GM12865 (cell line): ENCODE results near the gene NRDE2.
"Not testable (repeated sequence)": the region's sequence is repeated elsewhere in the genome, so short reads cannot be mapped to it uniquely, and the experiment has no call there.

ENCODE experiments used
- DNase-seq: peaks from one replicate; pipeline ENCODE4 v3.0.0; 2010; ENCODE audit warnings: low read depth
- H3K4me3 ChIP-seq: 2 replicates; pipeline ENCODE4 v1.5.1; 2011; ENCODE audit warnings: mild to moderate bottlenecking, low read depth, low read length, control low read depth
- TF ChIP-seq, protein P1 (sequence below): IDR thresholded peaks from 2 replicates; pipeline ENCODE4 v1.5.1; 2011; ENCODE audit warnings: low read length, control low read depth, low read depth, inconsistent platforms; ENCODE audit not compliant: insufficient read depth; ENCODE audit errors: missing control alignments

NRDE2 gene

DNA sequence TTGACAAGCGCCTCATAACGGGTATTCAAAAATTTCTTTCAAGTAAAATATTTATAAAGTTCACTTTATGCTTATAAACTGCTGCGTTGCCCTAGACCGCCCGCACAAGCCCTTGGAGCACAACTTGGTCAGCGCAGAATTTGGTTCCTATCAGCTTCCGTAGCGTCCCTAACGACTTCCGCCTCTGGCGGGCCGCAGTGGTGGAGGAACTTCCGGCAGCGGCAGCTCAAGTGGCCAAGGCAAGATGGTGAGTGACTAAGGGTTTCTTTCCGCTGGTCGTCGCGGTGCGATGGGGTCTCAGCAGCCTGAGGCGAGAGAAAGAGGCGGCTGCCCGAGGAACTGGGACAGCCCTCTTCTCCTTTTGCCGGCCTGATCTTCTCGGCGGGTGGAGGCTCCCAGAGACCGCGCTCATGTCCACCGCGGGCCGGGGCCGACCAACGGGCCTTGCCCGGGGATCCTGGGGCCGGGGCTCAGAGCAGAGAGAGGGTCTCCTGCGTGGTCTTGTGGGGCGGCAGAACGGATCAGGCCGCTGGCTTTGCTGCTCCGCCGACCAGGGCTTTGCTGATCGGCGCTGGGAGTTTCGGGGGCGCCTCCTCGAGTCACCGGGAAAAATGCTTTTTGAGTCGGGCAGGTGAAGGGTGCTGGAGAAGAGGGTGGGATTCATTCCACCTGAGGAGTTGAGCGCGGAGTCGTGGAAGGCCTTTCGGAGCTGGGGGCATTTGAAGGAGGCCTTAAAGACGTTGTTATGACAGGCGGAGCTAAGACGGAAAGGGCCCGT lies 75.2 kb downstream of the NRDE2 start, which contains the start of gene PSMC1:
Gene PSMC1 (plus strand): TSS at position 200 of the 778 bp plus-strand sequence. CDS start 45 bp downstream, at position 245.
- TF ChIP-seq, protein P1, sequence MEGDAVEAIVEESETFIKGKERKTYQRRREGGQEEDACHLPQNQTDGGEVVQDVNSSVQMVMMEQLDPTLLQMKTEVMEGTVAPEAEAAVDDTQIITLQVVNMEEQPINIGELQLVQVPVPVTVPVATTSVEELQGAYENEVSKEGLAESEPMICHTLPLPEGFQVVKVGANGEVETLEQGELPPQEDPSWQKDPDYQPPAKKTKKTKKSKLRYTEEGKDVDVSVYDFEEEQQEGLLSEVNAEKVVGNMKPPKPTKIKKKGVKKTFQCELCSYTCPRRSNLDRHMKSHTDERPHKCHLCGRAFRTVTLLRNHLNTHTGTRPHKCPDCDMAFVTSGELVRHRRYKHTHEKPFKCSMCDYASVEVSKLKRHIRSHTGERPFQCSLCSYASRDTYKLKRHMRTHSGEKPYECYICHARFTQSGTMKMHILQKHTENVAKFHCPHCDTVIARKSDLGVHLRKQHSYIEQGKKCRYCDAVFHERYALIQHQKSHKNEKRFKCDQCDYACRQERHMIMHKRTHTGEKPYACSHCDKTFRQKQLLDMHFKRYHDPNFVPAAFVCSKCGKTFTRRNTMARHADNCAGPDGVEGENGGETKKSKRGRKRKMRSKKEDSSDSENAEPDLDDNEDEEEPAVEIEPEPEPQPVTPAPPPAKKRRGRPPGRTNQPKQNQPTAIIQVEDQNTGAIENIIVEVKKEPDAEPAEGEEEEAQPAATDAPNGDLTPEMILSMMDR: no peak
- peak within 1 kb of the TSS; percentile 88 for H3K4me3 ChIP-seq
- peak; percentile 96 for DNase-seq

DNA sequence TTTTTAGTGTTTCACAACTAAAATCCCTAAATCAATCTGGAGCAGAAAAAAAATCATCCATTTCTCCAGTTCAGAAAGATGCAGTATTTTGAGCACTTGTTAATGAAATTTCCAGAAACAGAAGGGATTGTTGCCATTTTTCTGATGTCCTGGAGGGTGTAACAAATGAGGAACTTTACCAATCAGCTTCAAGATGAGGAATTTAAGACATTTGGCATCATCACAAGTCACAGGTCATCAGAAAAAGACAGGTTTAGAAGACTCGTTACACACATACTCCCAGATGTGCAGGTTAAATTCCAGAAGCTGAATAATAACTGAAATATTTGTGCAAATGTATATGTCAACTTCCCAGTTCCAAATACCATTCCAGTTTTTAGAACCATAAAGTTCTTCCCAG lies 75.9 kb downstream of the NRDE2 start:
- TF ChIP-seq, protein P1: no peak
- no peak for DNase-seq
- H3K4me3 ChIP-seq: peak overlapping the region; percentile 88

- no peak overlapping the region for H3K4me3 ChIP-seq
- TF ChIP-seq, protein P1: no peak
- no peak for DNase-seq
Measured at GRCh38 chr14:90253826-90254225, 77.9 kb downstream of the NRDE2 start.

DNA sequence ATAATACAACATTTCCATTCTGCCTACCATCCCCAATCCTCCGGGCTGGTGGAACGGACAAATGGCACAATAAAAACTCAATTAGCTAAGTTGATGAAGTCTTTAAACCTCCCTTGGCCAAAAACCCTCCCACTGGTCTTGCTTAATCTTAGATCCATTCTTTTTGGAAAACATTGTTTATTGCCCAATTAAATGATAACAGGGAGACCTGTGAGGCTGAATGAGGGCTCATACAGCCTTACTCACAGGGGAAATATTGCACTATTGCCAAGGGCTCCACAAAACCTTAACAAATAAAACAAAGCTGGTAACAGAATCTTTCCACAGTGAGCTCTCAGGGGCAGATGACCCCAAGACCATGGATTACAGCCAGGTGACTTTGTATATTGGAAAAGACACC lies 83.1 kb downstream of the NRDE2 start:
- no peak overlapping the region for H3K4me3 ChIP-seq
- TF ChIP-seq, protein P1: no peak
- no peak for DNase-seq

DNA sequence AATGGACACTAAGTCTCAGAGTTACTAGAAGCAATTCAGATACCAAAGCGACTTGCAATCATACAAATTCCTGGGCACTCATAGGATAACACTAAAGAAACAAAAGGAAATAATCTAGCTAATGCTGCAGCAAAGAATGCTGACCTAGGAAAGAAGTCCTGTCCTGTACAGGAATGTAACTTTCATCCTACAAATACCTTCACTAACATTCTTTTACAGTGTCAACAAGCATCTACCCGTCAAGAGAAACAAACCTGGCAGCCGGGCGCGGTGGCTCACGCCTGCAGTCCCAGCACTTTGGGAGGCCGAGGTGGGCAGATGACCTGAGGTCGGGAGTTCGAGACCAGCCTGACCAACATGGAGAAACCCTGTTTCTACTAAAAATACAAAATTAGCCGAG lies 84.3 kb downstream of the NRDE2 start:
- not testable (repeated sequence) for H3K4me3 ChIP-seq, DNase-seq

DNA sequence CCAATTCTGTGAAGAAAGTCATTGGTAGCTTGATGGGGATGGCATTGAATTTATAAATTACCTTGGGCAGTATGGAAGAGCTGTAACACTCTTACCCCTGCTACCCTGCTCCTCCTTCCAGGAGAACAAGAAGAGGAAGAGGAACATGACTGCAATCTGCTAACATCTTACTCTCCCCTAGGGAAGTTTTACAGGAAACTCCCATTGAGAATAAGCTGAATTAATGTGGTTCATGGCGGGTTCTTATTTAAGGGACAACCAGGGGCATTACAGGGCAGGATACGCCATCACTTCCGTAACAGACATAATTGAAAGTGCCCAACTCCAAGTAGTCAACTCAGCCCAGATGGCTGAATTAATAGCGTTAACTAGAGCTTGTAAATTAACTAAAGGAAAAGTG lies 84.8 kb downstream of the NRDE2 start:
- TF ChIP-seq, protein P1: no peak
- DNase-seq: no peak
- no peak overlapping the region for H3K4me3 ChIP-seq

DNA sequence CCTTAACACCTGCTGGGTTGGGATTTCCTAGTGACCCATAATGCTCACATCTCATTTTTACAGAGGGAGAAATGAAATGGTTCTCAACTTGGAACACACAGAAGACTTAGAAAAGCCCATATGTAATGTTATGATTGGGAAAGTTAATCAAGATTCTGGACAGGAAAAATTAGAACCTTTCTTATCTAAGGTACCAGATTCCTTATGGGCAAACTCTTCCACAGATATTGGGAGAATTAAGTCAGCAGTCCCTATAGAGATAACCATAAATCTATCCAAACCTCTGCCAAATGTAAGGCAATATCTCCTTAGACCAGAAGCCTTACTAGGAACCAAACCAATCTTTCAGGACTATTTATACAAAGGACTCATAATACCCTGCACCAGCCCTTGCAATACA lies 89.3 kb downstream of the NRDE2 start:
- no peak for DNase-seq
- TF ChIP-seq, protein P1: no peak
- no peak overlapping the region for H3K4me3 ChIP-seq
